ENCODE results near the gene IBTK. TPM values are rescaled to one million over a fixed set of nuclear protein-coding genes. Genes with fewer than 3 reads are reported as not detected.
"Not testable (repeated sequence)": the region's sequence is repeated elsewhere in the genome, so short reads cannot be mapped to it uniquely, and the experiment has no call there.

Gene IBTK
- total and polyA plus RNA-seq, 2 of the 8 experiments (the other 6 are each of a cell fraction or from before 2014, with no cell fraction given), result 4.6 to 24.2 TPM

- ChIA-PET POLR2A (ENCODE audit: partially characterized antibody) (interaction anchor here (0.6 kb wide), 1 partner anchor 256 kb away, joined by 3 read pairs; no protein-coding TSS in a partner anchor), CTCF (ENCODE audit: partially characterized antibody) (interaction anchor here (1.3 to 5.5 kb wide), 2 partner anchors 9 to 67 kb away, joined by 4 to 33 read pairs; no protein-coding TSS in a partner anchor)
- H3K36me3 ChIP-seq (ENCODE audit: control insufficient read depth in 2 of 4, insufficient read depth in 4 of 4, low read length in 3 of 4), result not testable (repeated sequence)
Observed at GRCh38 chr6:82281550-82281949, 34.0 kb upstream of the IBTK start.

More at GRCh38 chr6:82281550-82281949, 34.0 kb upstream of the IBTK start:
- H3K79me2 ChIP-seq (ENCODE audit: control insufficient read depth in 1 of 2, insufficient read depth in 2 of 2, low read length in 2 of 2); H3K23me2 ChIP-seq (ENCODE audit: low read depth, low read length); H2BK12ac ChIP-seq (ENCODE audit: low read depth, low read length); H4K5ac ChIP-seq (ENCODE audit: insufficient read length, low read depth, low read length); H3K4me3 ChIP-seq (ENCODE audit: extremely low read depth in 1 of 4, insufficient read depth in 2 of 4, low read depth in 3 of 4, low read length in 4 of 4); H4K8ac ChIP-seq (ENCODE audit: extremely low read depth, insufficient read depth, low read length); H3K56ac ChIP-seq (replicated peaks; ENCODE audit: insufficient read length, low read depth, low read length); H3K4me1 ChIP-seq (replicated peaks in 1 of 4; ENCODE audit: control insufficient read depth in 3 of 4, insufficient read depth in 4 of 4, low read length in 3 of 4); H3K9me3 ChIP-seq (ENCODE audit: insufficient read depth in 2 of 2, low read depth in 1 of 2, low read length in 1 of 2); H3K27ac ChIP-seq (ENCODE audit: low read depth, low read length); H3K14ac ChIP-seq (ENCODE audit: insufficient read length); H3K9ac ChIP-seq (replicated peaks in 1 of 4; ENCODE audit: extremely low read depth in 1 of 4, low read depth in 3 of 4, low read length in 3 of 4); H3K27me3 ChIP-seq (replicated peaks in 1 of 4; ENCODE audit: control insufficient read depth in 3 of 4, extremely low read depth in 1 of 4, insufficient read depth in 3 of 4, low read length in 3 of 4); H4K91ac ChIP-seq (replicated peaks; ENCODE audit: insufficient read length, low read length); H3K23ac ChIP-seq (ENCODE audit: insufficient read length); H3K4me2 ChIP-seq (ENCODE audit: insufficient read depth in 1 of 2, low read depth in 2 of 2, low read length in 2 of 2); H2BK20ac ChIP-seq (ENCODE audit: low read length); H3K18ac ChIP-seq (ENCODE audit: extremely low read depth, low read length); FAIRE-seq; DNase-seq (ENCODE audit: low read depth in 1 of 2, low spot score in 2 of 2); H2BK15ac ChIP-seq (ENCODE audit: low read length); H2BK5ac ChIP-seq (ENCODE audit: low read depth, low read length); H2AFZ ChIP-seq (ENCODE audit: low read length); H3K4ac ChIP-seq (replicated peaks; ENCODE audit: insufficient read length, low read depth, low read length); H2AK5ac ChIP-seq (ENCODE audit: low read depth, low read length); H2BK120ac ChIP-seq (replicated peaks; ENCODE audit: low read depth, low read length); H3K79me1 ChIP-seq (ENCODE audit: low read depth, low read length); H4K20me1 ChIP-seq (replicated peaks in 1 of 2; ENCODE audit: control insufficient read depth in 1 of 2, insufficient read depth in 2 of 2, low read length in 2 of 2): not testable (repeated sequence)
- WGBS, 2 experiments (ENCODE audit: extremely low coverage in 1 of 2, insufficient coverage in 1 of 2, insufficient read length in 1 of 2, insufficient replicate concordance in 2 of 2, low coverage in 1 of 2, low lambda C conversion rate in 2 of 2, missing lambda C conversion rate in 1 of 2), result 91% methylated on average over 2 of the region's 2 CpGs; no CpG with 5 or more reads in 1 of the 2 experiments

Measured in H1 (cell line).